Stimulated activated CD4-positive, alpha-beta T cell treated with anti-CD3 and anti-CD28 coated beads, TNF-alpha, amount 100 ng/mL, for 24 hours (primary cell): ENCODE results near the gene GRID1.

Experiments
- DNase-seq, 3 experiments: peaks; one replicate each; pipeline ENCODE4 v3.0.0-alpha.2; 2020; ENCODE audit warnings: low read depth in 3 of 3

Gene GRID1

GRCh38 chr10:85926986-85927385, 439.6 kb downstream of the GRID1 start:
- DNase-seq, result no peak

- no peak for DNase-seq
Observed at GRCh38 chr10:85926136-85926535, 440.5 kb downstream of the GRID1 start.

- DNase-seq, result no peak
Observed at GRCh38 chr10:85925201-85925750, 441.3 kb downstream of the GRID1 start.

GRCh38 chr10:85924382-85925102, 442.1 kb downstream of the GRID1 start:
- DNase-seq, result no peak

- DNase-seq, result no peak
Observed at GRCh38 chr10:85922356-85923129, 444.1 kb downstream of the GRID1 start.

GRCh38 chr10:85921789-85922188, 444.8 kb downstream of the GRID1 start:
- no peak for DNase-seq

GRCh38 chr10:85920311-85920710, 446.3 kb downstream of the GRID1 start:
- DNase-seq, result no peak

- DNase-seq, result no peak
Observed at GRCh38 chr10:85919491-85920021, 447.0 kb downstream of the GRID1 start.

GRCh38 chr10:85918371-85918770, 448.2 kb downstream of the GRID1 start:
- no peak for DNase-seq

GRCh38 chr10:85917601-85918000, 449.0 kb downstream of the GRID1 start:
- DNase-seq, result no peak

- DNase-seq, result no peak
Observed at GRCh38 chr10:85916994-85917573, 449.5 kb downstream of the GRID1 start.

- no peak for DNase-seq
Observed at GRCh38 chr10:85916286-85916685, 450.3 kb downstream of the GRID1 start.

GRCh38 chr10:85915245-85915846, 451.2 kb downstream of the GRID1 start:
- DNase-seq, result no peak

GRCh38 chr10:85914720-85915119, 451.9 kb downstream of the GRID1 start:
- DNase-seq, result no peak

GRCh38 chr10:85908462-85908861, 458.1 kb downstream of the GRID1 start:
- DNase-seq, result no peak

- no peak for DNase-seq
Observed at GRCh38 chr10:85902051-85902450, 464.5 kb downstream of the GRID1 start.

- DNase-seq, result no peak
Observed at GRCh38 chr10:85901599-85901998, 465.0 kb downstream of the GRID1 start.

GRCh38 chr10:85900487-85900886, 466.1 kb downstream of the GRID1 start:
- DNase-seq, result no peak

- no peak for DNase-seq
Observed at GRCh38 chr10:85900061-85900460, 466.5 kb downstream of the GRID1 start.

- no peak for DNase-seq
Observed at GRCh38 chr10:85891472-85891871, 475.1 kb downstream of the GRID1 start.

- DNase-seq, result no peak
Observed at GRCh38 chr10:85888559-85888958, 478.0 kb downstream of the GRID1 start.

GRCh38 chr10:85888004-85888403, 478.6 kb downstream of the GRID1 start:
- no peak for DNase-seq
